SH-SY5Y (cell line): ENCODE measurements around the gene PPP1CA.

Source experiments
- GATA2 ChIP-seq: IDR thresholded peaks from 2 replicates; pipeline ENCODE4 v1.6.1; 2011; ENCODE audit warnings: mild to moderate bottlenecking, low read depth, low read length
- GATA3 ChIP-seq: IDR thresholded peaks from 2 replicates; pipeline ENCODE4 v1.6.1; 2011; ENCODE audit warnings: low read depth, mild to moderate bottlenecking, low read length, moderate library complexity

DNA sequence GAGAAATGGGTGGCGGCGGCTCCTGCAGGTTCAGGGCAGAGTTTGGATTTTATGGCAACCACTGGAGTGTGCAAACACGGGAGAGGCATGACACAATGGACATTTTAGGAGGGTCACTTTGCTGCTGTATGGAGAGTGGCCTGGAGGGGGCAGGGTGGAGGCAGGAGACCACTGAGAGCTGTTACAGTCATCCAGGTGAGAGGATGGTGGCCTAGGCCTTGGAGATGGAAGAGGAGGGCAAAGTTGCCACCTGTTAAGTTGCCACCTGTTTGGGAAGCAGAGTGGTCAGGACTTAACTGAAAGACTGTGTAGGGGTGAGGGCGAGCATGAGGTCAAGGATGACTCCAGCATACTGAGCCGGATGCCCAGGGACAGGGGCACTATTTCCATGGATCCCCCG is 12.2 kb downstream of the PPP1CA start:
- no peak for TF ChIP-seq GATA2
- TF ChIP-seq GATA3 = no peak
